ENCODE data around the gene NOL4L.

GRCh38 chr20:32451682-32452461 lies 133.3 kb downstream of the NOL4L start:
- TF ChIP-seq CTCF (conservative IDR thresholded peaks at IDR 0.05) (no peak; the same call in 1 of the 2 replicates), ZFX (IDR thresholded peaks at IDR 0.05) (no peak)

Data from C4-2B (cell line).